ENCODE measurements around the gene CDC25C.
A peak's percentile ranks its signal among the peaks of the same experiment; 100 is the strongest.
"Not testable (repeated sequence)": the region's sequence is repeated elsewhere in the genome, so short reads cannot be mapped to it uniquely, and the experiment has no call there.

The CDC25C gene

DNA sequence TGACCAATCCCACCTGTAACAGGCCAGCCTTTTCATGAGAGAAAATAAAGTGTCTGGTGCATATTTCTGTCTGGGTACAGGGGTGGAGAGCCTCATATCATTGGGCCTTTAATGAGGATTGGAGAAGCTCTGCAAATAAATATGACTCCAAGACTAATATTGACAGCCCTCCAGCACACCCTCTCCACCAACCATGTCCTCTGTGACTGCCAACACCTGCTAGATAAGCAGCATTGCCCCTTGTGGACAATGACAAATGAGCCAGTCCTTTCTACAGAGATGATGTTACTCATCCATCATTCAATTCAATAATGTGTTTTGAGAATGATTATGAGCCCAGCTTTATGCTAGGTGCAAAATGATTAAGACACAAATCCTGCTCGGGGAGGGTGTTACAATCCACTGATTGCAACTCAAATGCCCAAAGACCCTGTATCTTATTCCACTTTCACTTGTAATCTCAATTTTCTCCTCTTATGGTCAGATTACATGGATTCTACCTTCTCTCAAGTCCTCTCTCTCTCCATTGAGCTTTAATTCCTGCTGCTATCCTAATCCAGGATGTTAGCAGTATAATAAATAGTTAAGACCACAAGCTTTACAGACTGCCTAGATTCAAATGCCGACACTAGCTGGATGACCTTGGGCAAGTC, 55.1 kb downstream of the CDC25C start:
- no peak for DNase-seq (ENCODE audit: low read depth in 2 of 2)

GRCh38 chr5:138275895-138276294, 55.7 kb downstream of the CDC25C start:
- DNase-seq (ENCODE audit: low read depth in 2 of 2): no peak

DNA sequence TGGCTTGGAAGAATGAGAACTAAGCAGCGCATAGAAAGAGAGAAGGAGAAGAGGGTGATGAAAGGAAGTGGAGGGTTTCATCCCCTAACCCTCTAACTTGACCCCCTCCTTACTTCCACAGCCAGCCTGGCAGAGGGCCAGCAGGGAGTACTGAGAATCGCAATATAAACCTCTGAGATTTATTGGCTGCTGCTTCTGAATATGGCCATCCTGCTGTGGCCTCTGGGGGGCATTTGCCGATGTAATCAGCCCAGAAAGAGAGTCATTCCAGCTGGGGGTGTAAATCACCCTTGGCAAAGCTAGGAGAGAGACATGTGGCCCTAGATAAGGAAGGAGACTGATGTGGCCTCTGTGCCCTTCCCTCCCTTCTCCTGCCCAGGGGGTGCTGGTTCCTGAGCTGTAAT, 56.2 kb downstream of the CDC25C start:
- no peak for DNase-seq (ENCODE audit: low read depth in 2 of 2)

DNA sequence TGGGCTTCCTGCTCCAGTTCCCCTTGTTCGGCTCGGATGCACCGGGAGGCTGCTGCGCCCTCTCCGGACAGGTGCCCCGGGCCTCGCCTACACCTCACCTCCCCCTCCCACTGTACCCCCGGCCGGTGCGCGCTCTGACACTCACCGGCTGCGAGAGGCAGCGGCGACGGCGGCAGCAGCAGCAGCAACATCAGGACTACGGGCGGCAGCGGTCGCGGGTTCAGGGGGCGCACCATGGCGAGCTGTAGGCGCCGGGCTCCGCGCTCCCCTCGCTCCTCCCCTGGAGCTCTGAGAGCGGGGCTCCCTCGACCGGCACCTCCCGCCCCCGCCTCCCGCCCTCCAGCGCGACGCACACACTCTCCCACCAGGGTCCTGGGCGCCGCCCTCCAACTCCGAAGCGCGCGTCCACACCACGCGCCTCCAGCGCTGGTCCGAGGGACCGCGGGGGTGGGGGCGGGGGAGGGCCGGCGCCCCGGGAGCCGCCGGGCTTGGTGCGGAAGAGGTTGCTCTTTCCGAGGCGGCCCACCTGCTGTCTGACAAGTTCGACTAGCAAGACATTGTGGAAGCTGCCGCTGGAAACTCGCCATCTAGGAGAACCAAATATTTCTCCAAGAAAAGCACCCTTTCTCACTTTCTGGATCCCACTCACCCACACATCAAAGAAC, 57.3 kb downstream of the CDC25C start, which contains the start of gene GFRA3:
Gene GFRA3, minus strand, starts transcription at position 433 of the 665 bp plus-strand sequence. Its CDS starts 197 bp downstream, at position 236.
- DNase-seq (ENCODE audit: low read depth in 2 of 2): peak in 1 of 2 donors; percentile 1

- DNase-seq (ENCODE audit: low read depth in 2 of 2): no peak
Measured at GRCh38 chr5:138273834-138274188, 57.8 kb downstream of the CDC25C start.

- no peak for DNase-seq (ENCODE audit: low read depth in 2 of 2)
Measured at GRCh38 chr5:138272681-138273080, 58.9 kb downstream of the CDC25C start.

DNA sequence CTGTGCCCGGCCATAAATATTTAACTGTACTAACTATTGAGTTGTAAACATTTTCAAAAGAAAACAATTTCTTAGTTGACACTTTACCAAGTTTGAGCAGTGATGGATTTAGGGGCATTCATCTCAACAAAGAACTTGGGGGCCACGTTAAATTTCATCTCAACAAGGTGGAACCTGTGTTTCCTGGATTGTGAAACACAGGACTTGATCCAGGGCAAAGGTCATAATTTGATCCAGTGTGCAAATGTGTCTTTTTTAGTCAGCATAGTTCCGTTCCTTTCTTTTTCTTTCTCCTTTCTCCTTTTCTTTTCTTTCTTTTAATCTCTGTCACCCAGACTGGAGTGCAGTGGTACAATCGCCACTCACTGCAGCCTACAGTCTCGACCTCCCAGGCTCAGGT, 60.3 kb downstream of the CDC25C start:
- no peak for DNase-seq (ENCODE audit: low read depth in 2 of 2)

DNA sequence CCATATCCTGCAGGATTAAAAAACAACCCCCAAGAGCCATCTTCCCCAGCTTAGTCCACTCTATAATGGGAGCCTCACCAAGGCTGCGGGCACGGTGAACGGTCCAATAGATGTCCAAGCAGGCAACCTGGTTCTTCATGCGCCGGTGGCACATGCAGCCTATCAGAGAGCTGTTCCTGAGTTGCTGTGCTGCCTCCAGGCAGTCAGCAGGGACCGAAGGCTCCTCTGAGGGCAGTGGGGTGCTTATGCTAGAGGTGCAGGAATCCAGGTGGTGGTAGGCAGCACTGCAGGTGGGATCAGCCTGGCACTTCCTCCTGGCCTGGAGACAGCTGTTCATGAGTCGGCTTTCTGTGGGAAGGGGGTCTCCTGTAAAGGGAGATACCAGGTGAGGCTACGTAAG, 67.4 kb downstream of the CDC25C start:
- no peak for DNase-seq (ENCODE audit: low read depth in 2 of 2)

GRCh38 chr5:138263581-138263980, 68.0 kb downstream of the CDC25C start:
- DNase-seq (ENCODE audit: low read depth in 2 of 2): no peak

- no peak for DNase-seq (ENCODE audit: low read depth in 2 of 2)
Measured at GRCh38 chr5:138258704-138259292, 72.8 kb downstream of the CDC25C start.

DNA sequence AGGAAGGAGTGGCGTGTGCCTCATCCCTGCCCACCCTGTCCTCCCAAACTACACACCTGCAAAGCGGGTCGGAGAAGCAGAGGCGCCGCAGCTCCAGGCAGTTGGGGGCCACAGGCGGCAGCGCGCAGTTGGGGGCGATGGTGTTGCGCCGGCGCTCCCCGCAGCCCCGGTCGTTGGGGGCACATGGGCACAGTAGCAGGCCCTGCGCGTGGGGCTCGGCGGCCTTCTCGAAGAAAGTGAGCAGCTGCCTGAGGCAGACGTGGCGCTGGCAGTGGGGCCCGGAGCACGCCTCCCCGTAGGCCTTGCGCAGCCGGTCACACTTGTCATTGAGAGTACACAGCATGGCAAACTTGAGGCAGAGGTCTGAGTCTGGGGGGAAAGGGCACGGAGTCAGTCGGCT, 74.0 kb downstream of the CDC25C start:
- no peak for DNase-seq (ENCODE audit: low read depth in 2 of 2)

- DNase-seq (ENCODE audit: low read depth in 2 of 2): no peak
Measured at GRCh38 chr5:138252944-138253343, 78.7 kb downstream of the CDC25C start.

DNA sequence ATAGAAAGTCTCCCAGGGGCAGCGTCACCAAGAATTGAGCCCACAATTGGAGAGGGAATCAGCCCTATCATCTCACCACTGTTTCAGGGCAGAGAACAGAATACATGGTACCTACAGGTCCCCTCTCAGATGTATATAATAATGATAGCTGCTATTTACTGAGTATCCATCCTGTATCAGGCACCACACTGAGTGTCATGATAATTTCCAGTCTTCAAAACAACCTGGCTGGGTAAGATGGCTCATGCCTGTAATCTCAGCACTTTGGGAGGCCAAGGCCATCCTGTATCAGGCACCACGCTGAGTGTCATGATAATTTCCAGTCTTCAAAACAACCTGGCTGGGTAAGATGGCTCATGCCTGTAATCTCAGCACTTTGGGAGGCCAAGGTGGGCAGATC, 83.8 kb downstream of the CDC25C start:
- DNase-seq (ENCODE audit: low read depth in 2 of 2): not testable (repeated sequence)

- no peak for DNase-seq (ENCODE audit: low read depth in 2 of 2)
Measured at GRCh38 chr5:138246822-138247221, 84.8 kb downstream of the CDC25C start.

- DNase-seq (ENCODE audit: low read depth in 2 of 2): no peak
Measured at GRCh38 chr5:138246334-138246733, 85.3 kb downstream of the CDC25C start.

GRCh38 chr5:138245717-138246116, 85.9 kb downstream of the CDC25C start:
- no peak for DNase-seq (ENCODE audit: low read depth in 2 of 2)

- no peak for DNase-seq (ENCODE audit: low read depth in 2 of 2)
Measured at GRCh38 chr5:138243794-138244193, 87.8 kb downstream of the CDC25C start.

DNA sequence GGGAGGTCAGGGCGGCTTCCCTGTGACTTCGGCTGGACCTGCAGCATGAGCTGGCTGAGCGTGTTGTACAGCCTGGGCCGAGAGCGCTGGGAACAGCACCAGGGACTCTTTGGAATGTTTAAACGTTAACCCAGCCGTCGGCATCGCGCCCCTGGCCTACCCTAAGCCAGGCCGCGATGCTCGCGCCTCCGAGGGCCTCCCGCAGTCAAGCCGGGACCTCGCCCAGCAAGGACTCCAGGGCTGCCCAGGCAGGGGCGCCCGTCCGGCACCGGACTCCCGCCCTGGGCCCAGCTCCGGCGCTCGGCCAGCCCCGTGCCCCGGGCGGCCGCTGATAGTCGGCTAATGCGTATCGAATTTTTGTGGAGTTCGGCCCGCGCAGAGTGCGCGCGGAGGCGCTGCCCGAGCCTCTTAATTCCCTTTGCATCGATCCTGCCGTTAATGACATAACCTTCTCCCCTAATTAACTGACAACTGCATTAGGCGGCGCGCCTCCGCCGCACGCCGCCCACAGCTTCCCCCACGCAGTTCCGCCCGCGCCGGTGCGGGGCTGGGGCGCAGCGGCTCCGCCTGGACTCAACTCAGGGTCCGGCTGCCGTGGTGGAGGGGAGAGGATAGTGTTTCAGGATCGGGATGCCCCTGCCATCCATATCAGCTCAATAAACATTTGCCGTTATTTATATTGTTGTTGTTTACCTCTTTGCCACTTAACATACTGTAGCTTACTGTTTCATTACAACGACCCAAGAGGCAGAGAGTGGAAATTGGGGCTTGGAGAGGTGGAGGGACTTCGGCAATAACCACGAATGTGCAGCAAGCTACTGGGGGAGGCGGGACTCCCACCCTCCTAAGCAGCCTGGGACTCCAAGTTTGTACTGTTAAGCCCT, 89.7 kb downstream of the CDC25C start:
- no peak for DNase-seq (ENCODE audit: low read depth in 2 of 2)

GRCh38 chr5:138240650-138241385, 90.8 kb downstream of the CDC25C start:
- DNase-seq (ENCODE audit: low read depth in 2 of 2): no peak

DNA sequence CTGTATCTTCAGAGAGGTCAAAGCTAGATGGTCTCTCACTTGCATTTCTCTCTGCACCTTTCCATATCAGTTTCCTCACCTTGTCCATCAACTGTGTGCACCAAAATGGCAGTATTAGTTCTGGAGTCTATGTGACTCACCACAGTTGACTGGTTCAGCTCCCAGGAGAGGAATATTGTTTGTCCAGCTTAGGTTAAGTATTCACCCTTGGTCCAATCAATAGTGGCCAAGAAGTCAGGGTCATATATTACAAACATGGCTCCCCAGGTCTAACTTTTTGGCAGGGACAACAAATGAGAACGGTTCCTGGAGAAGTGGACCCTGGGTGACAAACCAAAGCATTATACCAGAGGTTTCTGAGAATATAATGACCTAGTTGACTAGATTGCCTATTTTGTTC, 93.6 kb downstream of the CDC25C start:
- no peak for DNase-seq (ENCODE audit: low read depth in 2 of 2)
